Embryonic facial prominence (tissue), 1 donor: Measurements from ENCODE around the gene LYSET.
"Not testable (repeated sequence)": the region's sequence is repeated elsewhere in the genome, so short reads cannot be mapped to it uniquely, and the experiment has no call there.

Source experiments
- DNase-seq: peaks from one replicate; pipeline ENCODE4 v3.0.0-alpha.2; 2016; ENCODE audit errors: extremely low spot score

Gene LYSET

DNA sequence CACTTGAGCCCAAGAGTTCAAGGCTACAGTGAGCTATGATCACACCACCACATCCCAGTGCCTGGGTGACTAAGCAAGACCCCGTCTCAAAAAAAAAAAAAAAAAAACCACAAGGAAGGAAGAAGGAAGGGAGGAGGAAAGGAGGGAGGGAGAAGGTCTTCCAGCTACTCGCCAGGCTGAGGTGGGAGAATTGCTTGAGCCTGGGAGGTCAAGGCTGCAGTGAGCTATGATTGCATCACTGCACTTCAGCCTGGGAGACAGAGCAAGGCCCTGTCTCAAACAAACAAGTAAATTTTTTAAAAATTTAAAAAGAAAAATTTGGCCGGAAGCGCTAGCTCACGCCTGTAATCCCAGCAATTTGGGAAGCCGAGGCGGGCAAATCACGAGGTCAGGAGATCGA lies 16.5 kb upstream of the LYSET start:
- not testable (repeated sequence) for DNase-seq

DNA sequence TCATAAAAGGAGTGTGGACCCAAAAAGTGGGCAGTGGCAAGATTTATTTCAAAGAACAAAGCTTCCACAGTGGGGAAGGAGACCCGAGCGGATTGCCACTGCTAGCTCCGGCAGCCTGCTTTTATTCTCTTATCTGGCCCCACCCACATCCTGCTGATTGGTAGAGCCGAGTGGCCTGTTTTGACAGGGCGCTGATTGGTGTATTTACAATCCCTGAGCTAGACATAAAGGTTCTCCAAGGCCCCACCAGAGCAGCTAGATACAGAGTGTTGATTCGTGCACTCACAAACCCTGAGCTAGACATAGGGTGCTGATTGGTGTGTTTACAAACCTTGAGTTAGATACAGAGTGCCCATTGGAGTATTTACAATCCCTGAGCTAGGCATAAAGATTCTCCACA lies 15.5 kb upstream of the LYSET start:
- DNase-seq, result not testable (repeated sequence)

DNA sequence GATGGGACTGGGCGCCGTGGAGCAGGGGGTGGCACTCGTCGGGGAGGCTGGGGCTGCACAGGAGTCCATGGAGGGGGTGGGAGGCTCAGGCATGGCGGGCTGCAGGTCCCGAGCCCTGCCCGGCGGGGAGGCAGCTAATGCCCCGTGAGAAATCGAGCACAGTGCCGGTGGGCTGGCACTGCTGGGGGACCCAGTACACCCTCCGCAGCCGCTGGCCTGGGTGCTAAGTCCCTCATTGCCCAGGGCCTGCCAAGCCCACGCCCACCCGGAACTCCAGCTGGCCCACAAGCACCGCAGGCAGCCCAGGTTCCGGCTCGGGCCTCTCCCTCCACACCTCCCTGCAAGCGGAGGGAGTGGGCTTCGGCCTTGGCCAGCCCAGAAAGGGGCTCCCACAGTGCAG lies 15.0 kb upstream of the LYSET start:
- DNase-seq, result not testable (repeated sequence)

DNA sequence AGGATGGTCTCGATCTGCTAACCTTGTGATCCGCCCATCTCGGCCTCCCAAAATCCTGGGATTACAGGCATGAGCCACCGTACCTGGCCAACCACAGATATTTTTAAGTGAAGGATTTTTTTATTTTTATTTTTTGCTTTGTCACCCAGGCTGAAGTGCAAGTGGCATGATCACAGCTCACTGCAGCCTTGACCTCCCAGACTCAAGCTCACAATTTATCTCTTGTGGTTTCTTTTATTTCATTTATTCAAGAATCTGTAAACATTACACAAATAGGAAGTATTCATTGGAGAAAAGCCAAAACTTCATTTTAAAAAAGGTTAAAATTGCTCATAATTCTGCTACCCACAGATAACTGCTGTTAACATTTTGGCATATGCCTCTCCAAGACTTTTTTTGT lies 13.7 kb upstream of the LYSET start:
- DNase-seq, result no peak

DNA sequence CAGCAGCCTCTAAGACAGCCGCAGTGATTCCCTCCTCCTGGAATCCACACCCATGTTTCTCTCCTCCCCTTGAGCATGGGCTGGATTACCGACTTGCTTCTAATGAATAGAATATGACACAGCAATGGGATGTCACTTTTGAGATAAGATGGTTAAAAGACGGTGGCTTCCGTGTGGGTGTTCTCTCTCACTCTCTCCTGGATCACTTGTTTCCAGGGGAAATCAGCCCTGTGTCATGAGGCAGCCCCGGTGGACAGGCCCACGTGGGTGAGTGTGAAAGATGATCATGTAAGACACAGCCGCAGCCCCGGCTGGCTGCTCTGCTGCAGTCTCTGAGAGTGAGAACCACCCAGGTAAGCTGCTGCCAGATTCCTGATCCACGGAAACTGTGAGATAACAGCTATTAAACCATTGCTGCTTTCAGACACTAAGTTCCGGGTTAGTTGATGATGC lies 11.1 kb upstream of the LYSET start:
- no peak for DNase-seq

DNA sequence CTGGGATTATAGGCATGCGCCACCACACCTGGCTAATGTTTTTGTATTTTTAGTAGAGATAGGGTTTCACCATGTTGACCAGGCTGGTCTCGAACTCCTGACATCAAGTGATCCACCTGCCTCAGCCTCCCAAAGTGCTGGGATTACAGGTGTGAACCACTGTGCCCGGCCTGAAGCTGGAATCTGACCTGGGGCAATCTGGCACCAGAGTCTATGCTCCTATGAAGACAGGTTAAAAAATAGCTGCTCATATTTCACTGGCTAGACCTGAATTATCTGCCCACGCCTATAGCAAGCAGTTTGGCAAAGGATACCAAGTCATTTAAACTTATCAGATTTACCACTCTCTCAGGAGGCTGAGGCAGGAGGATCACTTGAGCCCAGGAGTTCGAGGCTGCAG lies 10.4 kb upstream of the LYSET start:
- not testable (repeated sequence) for DNase-seq

DNA sequence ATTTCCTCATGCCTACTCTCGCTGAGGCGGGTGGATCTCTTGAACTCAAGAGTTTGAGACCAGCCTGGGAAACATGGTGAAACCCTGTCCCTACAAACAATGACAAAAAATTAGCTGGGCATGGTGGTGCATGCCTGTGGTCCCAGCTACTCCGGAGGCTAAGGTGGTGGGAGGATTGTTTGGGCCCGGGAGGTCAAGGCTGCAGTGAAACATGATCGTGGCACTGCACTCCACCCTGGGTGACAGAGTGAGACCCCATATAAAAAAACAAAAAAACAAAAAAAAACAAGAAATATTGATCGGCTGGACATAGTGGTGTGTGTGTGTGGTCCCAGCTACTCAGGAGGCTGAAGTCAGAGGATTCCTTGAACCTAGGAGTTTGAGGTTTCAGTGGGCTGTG lies 9.6 kb upstream of the LYSET start:
- DNase-seq, result no peak

DNA sequence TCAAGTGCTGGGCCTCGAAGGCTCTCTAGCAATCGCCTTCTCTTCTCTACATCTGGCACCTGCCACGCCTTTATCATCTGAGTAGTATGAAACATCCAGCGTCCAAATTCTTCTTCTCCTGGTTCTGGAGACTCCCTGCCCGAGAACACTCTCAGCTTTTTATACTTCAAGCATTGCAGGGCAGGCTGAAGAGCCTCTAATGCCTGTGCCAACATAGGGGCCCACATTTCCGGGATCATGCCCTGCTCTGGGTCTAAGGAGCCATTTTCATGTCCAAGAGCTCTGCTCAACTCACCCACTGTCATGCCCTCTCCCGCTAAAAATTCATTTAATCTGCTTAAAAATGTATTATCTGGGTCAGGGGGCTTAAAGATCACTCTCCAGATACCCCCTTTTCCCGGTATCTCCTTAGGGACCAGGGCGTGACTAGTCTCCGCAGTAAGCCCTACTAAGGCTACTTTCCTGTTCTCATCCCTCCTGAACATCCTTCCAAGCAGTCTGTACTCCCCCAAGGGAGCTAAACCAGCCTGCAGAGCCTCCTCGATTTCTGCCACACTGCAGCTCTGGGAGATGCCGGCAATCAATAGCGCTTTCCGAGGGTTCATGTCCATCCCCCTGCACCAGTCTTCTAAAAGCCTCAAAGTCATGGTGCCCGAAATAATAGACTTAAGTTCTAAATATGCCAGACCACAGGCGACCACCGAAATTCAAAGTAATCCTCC lies 1.4 kb upstream of the LYSET start:
- no peak for DNase-seq

DNA sequence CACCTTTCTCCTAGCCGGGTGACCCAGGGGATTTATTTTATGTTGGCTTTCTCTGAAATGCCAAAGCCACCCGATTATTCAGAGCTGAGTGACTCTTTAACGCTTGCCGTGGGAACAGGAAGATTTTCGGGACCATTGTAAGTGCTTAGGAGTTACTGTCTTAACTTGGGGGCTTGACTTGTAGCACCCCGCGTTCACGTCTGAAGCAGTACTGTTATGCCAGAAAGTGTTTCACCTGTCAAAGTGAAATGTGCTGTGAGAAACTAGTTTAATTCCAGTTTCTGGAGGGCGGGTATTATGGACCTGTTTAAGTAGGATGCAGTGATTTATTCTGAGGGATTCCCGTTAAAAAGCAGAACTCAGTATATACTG lies 218 bp downstream of the LYSET start:
- no peak for DNase-seq

DNA sequence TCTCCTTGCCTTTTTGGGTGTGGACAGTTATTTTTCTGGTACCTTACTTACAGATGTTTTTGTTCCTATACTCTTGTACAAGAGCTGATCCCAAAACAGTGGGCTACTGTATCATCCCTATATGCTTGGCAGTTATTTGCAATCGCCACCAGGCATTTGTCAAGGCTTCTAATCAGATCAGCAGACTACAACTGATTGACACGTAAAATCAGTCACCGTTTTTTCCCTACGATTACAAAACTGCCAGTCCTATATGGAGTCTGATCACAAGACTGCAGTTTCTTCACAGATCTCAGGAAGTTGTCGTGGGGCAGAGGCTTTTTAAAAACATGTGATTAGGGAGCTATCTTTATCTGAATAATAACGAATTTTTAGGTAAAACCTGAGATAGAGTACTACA lies 1.3 kb downstream of the LYSET start:
- no peak for DNase-seq

DNA sequence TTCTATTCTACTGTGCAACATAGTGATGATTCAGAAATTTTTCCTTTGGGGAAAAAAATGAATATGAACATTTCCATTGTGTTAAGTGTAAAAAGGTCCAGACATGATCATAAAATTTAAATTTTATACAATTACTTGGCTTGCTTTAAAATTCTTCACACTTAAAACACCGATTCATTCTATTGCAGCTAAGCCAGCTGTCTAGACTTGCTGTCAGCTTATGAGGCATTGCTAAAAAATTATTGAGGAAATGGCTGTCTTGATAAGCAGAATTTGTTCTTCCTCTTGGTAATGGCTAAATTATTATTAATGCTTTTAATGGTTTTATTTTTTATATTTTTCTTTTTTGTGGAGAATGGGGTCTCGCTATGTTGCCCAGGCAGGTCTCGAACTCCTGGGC lies 1.8 kb downstream of the LYSET start:
- no peak for DNase-seq

DNA sequence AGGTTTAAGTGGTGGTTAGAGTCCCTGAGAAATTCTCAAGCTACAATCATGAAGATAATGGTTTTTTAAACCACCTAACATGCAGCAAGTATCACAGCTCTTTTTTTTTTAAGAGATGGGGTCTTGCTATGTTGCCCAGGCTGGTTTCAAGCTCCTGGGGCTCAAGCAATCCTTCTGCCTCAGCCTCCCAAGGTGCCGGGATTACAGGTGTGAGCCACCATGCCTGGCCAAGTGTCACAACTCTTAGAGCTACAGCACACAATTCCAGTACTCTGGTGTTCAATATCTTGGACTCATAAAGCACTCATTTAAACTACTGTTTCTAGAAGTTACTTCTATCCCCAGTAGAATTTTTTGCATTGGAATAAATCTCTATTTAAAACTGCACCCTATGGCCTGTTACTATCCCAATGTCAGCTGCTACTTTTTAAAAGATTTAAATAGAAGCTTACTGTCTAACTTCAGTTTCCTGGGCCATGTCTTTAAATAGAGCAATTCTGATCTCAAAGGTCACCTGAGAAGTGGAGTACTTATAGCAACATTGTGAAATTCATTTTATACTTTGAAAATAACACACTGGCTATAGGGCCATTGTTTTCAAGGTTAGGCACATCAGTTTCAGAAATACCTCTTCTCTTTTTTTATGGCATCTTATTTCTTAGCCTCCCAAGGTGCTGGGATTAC lies 10.3 kb downstream of the LYSET start:
- DNase-seq, result no peak

DNA sequence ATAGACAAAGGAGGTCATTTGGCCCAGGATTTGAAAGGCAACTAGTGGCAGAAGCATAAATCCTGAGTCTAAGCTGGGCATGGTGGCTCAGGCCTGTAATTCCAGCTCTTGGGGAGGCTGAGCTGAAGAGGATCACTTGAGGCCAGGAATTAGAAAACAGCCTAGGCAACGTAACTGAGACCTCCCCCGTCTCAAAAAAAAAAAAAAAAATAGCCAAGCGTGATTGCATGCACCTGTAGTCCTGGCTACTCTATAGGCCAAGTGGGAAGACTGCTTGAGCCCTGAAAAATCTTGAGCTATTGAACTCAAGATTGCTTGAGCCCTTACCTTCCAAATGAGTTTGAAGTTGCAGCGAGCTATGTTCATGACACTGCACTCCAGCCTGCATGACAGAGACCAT lies 13.9 kb downstream of the LYSET start:
- DNase-seq, result no peak

DNA sequence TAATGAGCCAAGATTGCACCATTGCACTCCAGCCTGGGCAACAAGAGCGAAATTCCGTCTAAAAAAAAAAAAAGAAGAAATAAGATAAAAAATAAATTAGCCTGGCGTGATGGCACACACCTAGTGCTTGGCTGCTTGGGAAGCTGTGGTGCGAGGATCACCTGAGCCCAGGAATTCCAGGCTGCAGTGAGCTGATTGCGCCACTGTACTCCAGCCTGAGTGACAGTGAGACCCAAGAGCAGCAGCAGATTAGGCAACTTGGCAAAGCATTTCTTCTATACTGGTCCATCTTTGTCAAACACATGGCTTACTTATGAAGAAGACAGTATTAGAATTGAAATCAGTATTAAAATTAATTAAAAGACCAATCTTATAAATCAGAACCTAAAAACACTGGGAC lies 15.4 kb downstream of the LYSET start:
- no peak for DNase-seq

DNA sequence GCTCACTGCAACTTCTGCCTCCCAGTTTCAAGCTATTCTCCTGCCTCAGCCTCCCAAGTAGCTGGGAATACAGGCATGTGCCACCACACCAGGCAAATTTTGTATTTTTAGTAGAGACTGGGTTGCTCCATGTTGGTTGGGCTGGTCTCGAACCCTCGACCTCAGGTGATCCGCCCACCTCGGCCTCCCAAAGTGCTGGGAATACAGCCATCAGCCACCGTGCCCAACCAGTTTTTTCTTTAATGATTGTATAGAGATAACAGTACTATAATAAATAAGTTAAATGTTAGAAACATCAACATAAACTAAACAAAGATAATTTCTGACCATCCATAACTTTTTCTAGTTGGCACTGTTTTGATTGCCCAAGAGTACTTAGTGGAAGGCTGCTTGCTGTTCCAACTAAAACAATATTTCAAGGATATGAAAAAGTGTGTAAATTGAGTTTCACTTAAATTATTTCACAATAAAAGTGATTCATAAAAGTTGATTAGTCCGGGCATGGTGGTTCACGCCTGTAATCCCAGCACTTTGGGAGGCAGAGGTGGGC lies 16.1 kb downstream of the LYSET start:
- DNase-seq, result no peak

DNA sequence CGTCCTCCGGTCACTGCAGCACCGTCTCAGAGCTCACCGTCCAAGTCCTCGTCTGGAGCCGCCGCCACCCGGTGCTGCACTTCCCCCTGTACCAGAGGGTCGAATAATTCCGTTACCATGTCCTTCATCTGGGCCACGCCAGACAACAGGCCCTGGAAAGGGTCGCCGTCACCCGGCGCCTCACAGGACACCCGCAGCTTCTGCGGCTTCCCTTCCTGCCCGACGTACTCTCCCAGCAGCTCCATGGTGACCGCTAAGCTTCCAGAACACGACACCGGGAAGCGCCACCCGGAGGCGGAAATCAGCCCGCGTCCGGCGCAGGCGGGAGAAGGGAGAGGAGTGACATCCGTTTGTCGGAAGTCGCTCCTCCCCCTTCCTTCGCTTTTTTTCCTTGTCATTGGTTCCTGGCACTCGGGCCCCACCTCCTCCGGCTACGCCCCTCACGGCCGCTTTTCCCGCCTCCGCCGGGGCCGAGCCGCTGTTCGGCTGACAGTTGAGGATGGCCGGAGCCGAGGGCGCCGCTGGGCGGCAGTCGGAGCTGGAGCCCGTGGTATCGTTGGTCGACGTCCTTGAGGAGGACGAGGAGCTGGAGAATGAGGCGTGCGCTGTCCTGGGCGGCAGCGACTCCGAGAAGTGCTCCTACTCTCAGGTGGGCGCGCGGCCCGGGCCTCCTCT lies 21.8 kb downstream of the LYSET start, which contains the start of the genes GON7 and UBR7:
Gene GON7, minus strand, starts transcription at position 273 of the 675 bp plus-strand sequence. Its CDS starts 28 bp downstream, at position 245.
Gene UBR7, plus strand, starts transcription at position 464 of the 675 bp plus-strand sequence. Its CDS starts 36 bp downstream, at position 500.
- DNase-seq, result peak; percentile 80

DNA sequence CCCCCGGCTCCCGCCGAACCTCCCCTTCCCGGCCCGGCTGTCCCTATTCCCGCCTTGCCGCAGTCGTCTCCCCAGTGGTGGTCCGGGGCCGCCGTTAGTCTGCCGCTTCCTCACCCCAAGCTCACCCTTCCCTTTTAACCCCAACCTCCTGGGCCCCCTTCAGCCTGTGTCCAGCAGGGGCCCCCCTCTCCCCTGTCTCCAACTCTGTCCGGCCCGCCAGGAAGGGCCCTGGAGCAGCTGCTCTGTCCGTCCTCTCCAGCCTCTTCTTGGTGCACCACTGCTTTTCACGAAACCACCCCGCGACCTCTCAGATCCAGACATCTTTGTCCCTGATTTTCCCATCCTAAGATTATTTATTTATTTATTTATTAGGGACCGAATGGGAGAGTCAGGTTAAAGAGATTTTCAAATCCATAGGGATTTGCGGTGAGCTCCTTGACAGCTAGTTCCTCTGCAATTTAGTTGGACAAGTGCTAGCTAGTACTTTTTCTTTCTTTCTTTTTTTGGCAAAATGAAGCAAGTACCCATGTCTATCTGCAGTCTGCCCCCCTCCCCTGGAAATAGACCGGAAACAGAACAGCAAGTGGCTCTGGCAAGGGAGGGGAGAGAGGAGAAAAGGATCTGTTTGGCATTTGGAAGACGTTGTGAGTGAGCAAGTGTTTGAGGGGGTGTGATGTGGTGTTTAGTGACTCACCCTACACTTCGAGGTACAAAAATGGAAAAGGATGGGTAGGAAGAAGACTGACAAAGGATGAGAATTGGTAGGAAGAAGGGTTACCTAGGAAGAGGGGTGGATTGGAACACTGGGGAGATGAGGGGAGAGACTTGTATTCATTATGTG lies 22.6 kb downstream of the LYSET start:
- DNase-seq, result no peak

DNA sequence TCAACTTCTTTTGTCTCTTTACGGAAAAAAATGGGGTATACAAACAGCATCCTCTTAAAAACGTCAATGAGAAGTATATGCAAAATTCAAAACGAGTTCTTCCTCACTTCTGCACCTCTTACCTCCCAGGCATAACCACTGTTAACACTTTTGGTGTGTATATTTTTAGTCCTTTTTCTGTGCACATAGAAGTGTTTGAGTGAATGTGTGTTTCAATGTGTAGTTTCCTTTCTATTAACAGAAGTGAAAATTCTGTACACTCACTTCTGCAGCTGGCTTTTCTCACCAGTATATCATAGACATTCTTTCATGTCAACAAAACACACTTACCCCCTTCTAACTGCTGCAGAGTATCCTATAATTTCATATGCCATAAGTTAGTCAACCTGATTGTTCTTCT lies 27.3 kb downstream of the LYSET start:
- DNase-seq, result no peak

DNA sequence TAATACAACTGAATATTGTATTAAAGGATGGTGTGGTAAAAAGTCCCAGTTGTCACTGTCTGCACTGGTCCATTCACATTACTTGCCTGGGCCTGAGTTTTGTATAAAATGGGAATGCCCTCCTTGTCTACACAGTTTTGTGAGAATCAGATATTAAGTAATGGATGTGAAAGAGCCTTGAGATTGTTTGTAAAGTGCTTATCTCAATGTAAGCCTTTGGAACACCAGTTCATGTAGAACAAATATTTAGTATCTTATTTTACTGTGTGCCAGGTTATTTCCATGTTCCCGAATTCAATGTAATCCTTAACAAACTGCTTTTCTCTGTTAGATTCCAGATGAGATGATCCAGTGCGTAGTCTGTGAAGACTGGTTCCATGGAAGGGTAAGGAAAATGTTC lies 29.5 kb downstream of the LYSET start:
- no peak for DNase-seq

DNA sequence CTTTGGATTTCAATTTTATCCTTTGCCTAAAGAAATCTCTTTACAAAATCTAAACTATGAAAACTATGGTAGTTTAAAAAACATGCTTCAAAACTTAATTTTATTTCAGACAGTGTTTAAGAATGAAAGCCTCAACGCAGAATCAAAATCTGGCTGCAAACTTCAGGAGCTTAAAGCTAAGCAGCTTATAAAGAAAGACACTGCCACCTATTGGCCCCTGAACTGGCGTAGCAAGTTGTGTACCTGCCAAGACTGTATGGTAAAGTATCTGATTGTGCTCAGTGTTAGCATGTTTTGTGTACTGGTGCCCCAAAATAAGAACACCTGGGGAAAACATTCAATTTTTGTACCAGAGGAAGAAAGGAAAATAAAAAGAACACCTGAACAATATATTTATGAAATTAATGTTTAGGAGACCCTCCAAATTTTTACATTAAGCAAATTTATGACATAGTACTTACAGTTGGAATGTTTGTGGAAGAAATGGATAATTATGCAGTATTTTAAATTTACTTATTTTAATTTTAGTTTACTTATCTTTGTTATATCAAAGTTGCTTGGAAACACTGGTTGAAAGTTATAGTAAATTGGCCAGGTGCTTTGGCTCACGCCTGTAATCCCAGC lies 34.1 kb downstream of the LYSET start:
- DNase-seq, result no peak

DNA sequence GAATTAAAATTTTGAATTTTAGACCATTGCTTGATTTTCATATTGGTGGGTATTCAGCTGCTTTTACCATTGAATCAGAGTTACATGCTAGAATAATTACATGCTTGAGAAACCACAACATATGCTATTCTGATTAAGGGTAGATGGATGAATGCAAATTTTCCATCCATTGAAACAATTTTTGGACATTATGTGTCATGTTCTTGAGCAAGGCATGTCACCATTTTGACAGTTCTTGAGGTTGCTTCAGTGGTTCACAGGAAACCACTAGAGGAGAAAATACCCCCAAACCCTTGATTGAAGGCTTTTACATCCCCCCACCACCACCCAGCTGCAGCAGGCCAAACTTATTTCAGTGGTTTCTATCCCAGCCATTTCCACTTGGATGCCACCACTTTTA lies 35.4 kb downstream of the LYSET start:
- no peak for DNase-seq
